ENCODE data around the gene ADCY4.

The ADCY4 gene

GRCh38 chr14:24300326-24300980, 34.4 kb downstream of the ADCY4 start:
- DNase-seq (ENCODE audit: extremely low spot score), result no peak
- ChIA-PET CTCF (interaction anchor here (0.7 to 5.6 kb wide), 4 partner anchors 7 to 80 kb away, joined by 3 to 69 read pairs (median 7); partner anchors contain the start of genes CIDEB and TINF2), POLR2A (interaction anchor here (1.3 to 8.8 kb wide), 6 partner anchors 8 to 136 kb away, joined by 5 to 139 read pairs (median 14); partner anchors contain the start of genes CIDEB, KHNYN, LTB4R2 and RABGGTA)
- TF ChIP-seq TARDBP (IDR thresholded peaks at IDR 0.05) (no peak), SUZ12 (IDR thresholded peaks at IDR 0.05) (no peak), FOXA1 (IDR thresholded peaks at IDR 0.05) (no peak), FOXK2 (IDR thresholded peaks at IDR 0.05) (no peak)

DNA sequence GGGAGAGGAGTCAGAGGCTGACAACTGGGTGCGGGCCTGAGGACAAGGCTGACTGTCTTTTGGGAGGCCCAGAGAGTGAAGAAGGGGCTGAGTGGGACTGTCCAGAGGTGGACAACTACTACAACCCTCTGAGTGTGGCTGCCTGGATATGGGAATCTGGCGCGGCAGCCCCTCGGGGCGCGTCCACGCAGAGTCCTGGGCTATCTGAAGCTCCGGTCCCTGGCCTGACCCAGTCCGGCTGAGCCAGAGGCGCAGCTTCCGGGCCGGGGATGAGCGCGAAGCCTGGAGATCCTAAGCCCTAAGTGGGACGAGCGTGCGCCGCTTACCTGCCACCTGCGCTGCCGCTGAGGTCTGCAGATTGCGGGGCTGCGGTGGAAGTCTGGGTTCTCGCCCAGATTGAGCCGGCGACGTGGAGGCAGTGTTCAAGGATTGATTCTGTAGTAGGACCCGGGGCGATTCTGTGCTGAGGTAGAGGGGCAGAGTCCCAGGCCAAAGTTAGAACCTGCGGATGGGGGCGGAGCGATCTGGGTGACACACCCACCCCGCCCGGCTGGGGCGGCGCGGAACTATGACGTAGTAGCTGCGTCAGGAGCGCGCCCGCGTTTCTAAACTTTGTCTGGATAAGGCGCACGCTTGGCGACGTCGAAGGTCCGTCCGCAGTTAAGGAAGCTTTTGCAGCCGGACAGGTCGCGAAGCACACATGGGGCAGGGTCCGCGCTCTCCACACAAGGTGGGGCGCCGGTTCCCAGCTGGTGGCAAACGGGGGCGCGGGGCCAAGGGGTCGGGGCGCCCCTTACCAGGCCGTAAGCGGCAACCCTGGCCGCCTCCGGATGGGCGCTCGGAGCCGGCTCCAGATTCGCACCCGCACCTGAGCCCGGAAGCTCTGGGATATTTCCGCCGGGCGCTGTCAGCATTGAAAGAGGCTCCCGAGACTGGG, 35.3 kb downstream of the ADCY4 start, which contains the start of the genes DHRS1 and NOP9:
Gene DHRS1 (minus strand): TSS at position 526 of the 937 bp plus-strand sequence. CDS start 674 bp downstream, outside the sequence.
Gene NOP9 (plus strand): TSS at position 596 of the 937 bp plus-strand sequence. CDS start 105 bp downstream, at position 701.
- peak; percentile 95 for DNase-seq (ENCODE audit: extremely low spot score)
- ChIA-PET POLR2A (interaction anchor here (0.6 to 8.8 kb wide), 13 partner anchors 9 to 185 kb away, joined by 3 to 139 read pairs (median 3); partner anchors contain the start of genes CIDEB, DCAF11, KHNYN and LTB4R2), CTCF (interaction anchor here (0.8 to 5.6 kb wide), 8 partner anchors 8 to 132 kb away, joined by 3 to 69 read pairs (median 4); partner anchors contain the start of genes CHMP4A, CIDEB, MDP1 and TINF2)
- no peak for TF ChIP-seq CTBP1 (IDR thresholded peaks at IDR 0.05; ENCODE audit: borderline replicate concordance)
- TF ChIP-seq NFRKB (IDR thresholded peaks at IDR 0.05), result no peak
- TF ChIP-seq L3MBTL2 (conservative IDR thresholded peaks at IDR 0.05), result peak; percentile 79

GRCh38 chr14:24298892-24299254, 36.0 kb downstream of the ADCY4 start:
- no peak for TF ChIP-seq L3MBTL2 (conservative IDR thresholded peaks at IDR 0.05)
- no peak for TF ChIP-seq HDGF (IDR thresholded peaks at IDR 0.05; ENCODE audit: borderline replicate concordance)
- no peak for TF ChIP-seq FOXM1 (IDR thresholded peaks at IDR 0.05; ENCODE audit: borderline replicate concordance)
- no peak for TF ChIP-seq ZNF384 (IDR thresholded peaks at IDR 0.05)
- TF ChIP-seq SP1 (IDR thresholded peaks at IDR 0.05), result no peak
- TF ChIP-seq NFRKB (IDR thresholded peaks at IDR 0.05), result no peak
- no peak for TF ChIP-seq FOXA1 (IDR thresholded peaks at IDR 0.05)
- TF ChIP-seq SUZ12 (IDR thresholded peaks at IDR 0.05), result no peak
- no peak for TF ChIP-seq BHLHE40 (IDR thresholded peaks at IDR 0.05; ENCODE audit: borderline replicate concordance)
- ChIA-PET CTCF (interaction anchor here (0.8 to 5.6 kb wide), 7 partner anchors 9 to 133 kb away, joined by 3 to 69 read pairs (median 4); partner anchors contain the start of genes CHMP4A, CIDEB, MDP1 and TINF2), POLR2A (interaction anchor here (0.6 to 8.8 kb wide), 11 partner anchors 8 to 184 kb away, joined by 3 to 139 read pairs (median 3); partner anchors contain the start of genes CIDEB, DCAF11, KHNYN and LTB4R2)
- DNase-seq (ENCODE audit: extremely low spot score), result no peak

DNA sequence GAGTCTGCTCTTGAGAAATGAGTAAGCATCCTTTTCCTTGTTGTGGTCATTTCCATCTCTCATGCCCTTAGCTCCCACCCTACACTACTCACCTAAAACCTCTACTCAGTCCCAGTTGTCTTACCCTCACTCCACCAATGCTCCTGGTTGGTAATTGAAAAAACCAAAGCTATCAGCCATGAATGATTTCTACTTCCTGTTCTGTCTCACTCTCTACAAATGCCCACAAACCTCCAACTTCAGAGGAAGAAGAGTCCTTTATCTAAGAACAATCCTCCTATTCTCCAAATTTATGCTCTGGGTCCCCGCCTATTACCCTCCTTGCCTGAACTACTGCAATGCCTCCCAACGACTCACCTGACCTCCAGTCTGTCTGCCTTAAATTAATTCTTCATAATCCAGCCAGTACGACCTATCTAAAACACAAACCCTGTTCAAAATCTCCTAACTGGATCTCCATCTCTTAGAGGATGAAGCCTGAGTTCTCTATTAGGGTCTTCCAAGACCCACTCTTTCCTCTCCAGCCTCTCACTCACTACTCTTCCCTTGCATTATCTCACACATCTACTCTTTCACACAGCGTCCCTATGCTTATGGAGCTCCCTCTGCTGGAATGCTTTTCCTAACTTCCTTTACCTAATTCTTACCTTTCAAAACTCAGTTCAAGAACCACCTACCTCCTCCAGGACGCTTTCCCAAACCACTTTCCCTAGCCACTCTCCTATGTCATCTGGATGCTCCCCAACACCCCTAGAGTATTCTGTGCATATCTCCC, 37.5 kb downstream of the ADCY4 start:
- no peak for TF ChIP-seq ARNT (IDR thresholded peaks at IDR 0.05)
- no peak for TF ChIP-seq PKNOX1 (IDR thresholded peaks at IDR 0.05)
- TF ChIP-seq ELF4 (IDR thresholded peaks at IDR 0.05), result 0 out of 2 replicates have a peak, but pooled peaks have one; percentile 16
- POLR2A ChIA-PET, result interaction anchor here (1.0 to 8.8 kb wide), 9 partner anchors 16 to 139 kb away, joined by 3 to 139 read pairs (median 4); partner anchors contain the start of genes CHMP4A, GMPR2, RABGGTA and TINF2
- CTCF ChIA-PET, result interaction anchor here (0.6 to 5.6 kb wide), 17 partner anchors 10 to 1409 kb away, joined by 3 to 69 read pairs (median 4); partner anchors contain the start of genes CIDEB, MDP1, RABGGTA and TINF2
- DNase-seq (ENCODE audit: extremely low spot score), result peak; percentile 47

DNA sequence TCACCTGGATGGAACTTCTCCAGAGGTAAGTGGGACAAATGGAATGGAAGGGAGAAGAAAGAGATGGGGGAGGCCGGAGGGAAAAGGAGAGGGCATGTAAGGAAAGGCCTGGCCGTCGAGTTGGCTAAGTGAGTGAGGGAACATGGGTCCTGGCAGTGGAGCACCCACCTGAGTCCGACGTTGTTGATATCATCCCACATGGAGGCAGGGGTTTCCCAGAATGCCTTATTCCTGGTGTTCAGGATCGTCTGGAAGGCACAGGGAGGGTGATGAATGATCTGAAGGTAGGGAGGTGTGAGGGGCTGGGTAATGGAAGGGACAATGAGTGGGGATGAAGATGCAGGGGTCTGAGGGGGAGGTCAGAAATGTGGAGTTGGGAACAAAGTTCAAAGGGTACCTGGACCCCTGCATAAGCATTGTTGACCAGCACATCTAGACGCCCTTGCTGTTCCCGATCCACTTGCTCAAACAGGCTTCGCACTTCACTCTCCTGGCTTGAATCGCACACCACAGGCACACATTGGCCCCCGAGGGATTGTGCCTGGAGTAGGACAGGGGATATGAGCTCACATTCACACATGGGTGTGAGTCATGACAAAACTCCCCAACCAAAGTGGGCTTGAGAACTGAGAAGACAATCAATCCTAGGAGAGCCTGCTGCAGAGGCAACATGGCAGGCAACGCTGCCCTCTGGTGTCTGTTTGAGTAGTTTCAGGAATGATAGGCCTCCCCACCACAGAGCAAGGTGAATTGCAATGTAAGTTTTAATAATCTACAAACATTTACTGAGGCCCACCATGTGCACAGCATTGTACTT, 38.3 kb downstream of the ADCY4 start:
- DNase-seq (ENCODE audit: extremely low spot score), result peak; percentile 75
- CTCF ChIA-PET, result interaction anchor here (0.6 to 5.6 kb wide), 15 partner anchors 9 to 1408 kb away, joined by 3 to 69 read pairs (median 4); partner anchors contain the start of genes CIDEB, MDP1, TINF2 and TM9SF1
- TF ChIP-seq TARDBP (IDR thresholded peaks at IDR 0.05), result no peak
- no peak for TF ChIP-seq HDGF (IDR thresholded peaks at IDR 0.05; ENCODE audit: borderline replicate concordance)
- TF ChIP-seq PKNOX1 (IDR thresholded peaks at IDR 0.05), result no peak
- TF ChIP-seq ARNT (IDR thresholded peaks at IDR 0.05), result no peak
- TF ChIP-seq BHLHE40 (IDR thresholded peaks at IDR 0.05; ENCODE audit: borderline replicate concordance), result no peak
- no peak for TF ChIP-seq ELF4 (IDR thresholded peaks at IDR 0.05)
- TF ChIP-seq NFRKB (IDR thresholded peaks at IDR 0.05), result no peak
- no peak for TF ChIP-seq CTBP1 (IDR thresholded peaks at IDR 0.05; ENCODE audit: borderline replicate concordance)
- TF ChIP-seq FOXM1 (IDR thresholded peaks at IDR 0.05; ENCODE audit: borderline replicate concordance), result no peak
- TF ChIP-seq SUZ12 (IDR thresholded peaks at IDR 0.05), result no peak
- no peak for TF ChIP-seq SP1 (IDR thresholded peaks at IDR 0.05)
- no peak for TF ChIP-seq FOXK2 (IDR thresholded peaks at IDR 0.05)
- TF ChIP-seq L3MBTL2 (conservative IDR thresholded peaks at IDR 0.05), result no peak
- POLR2A ChIA-PET, result interaction anchor here (1.1 to 8.8 kb wide), 7 partner anchors 25 to 140 kb away, joined by 3 to 139 read pairs (median 5); partner anchors contain the start of genes CHMP4A, GMPR2, RABGGTA and TINF2

All from HEK293T (cell line).